B cell (primary cell): ENCODE results near the gene CRB3.

Source experiments
- CTCF ChIP-seq: fragments of 200-600 bp; IDR thresholded peaks from one replicate; pipeline ENCODE4 v1.8.0; 2022; ENCODE audit warnings: antibody characterized with exemption, mild to moderate bottlenecking
- EZH2 ChIP-seq: IDR thresholded peaks from 2 replicates; pipeline ENCODE4 v1.6.1; 2012; ENCODE audit warnings: borderline replicate concordance, low read depth, mild to moderate bottlenecking, moderate library complexity, low read length; ENCODE audit not compliant: insufficient read depth, poor library complexity, severe bottlenecking

GRCh38 chr19:6499052-6499790 is 35.1 kb downstream of the CRB3 start:
- TF ChIP-seq CTCF (no peak), EZH2 (no peak)
